GM23338 (cell line): ENCODE results near the gene GPR55. TPM values are rescaled to one million over a fixed set of nuclear protein-coding genes. Genes with fewer than 3 reads are reported as not detected.

Experiments
- ATAC-seq: fragments of 200-7000 bp; cut with Tn5 transposase; 3 replicates; pipeline ENCODE4 v1.9.1; 2020
- DNase-seq: peaks from one replicate; pipeline ENCODE4 v3.0.0-alpha.2; 2015; ENCODE audit warnings: low spot score
- H2AFZ ChIP-seq: fragments of 200-600 bp; sonication (generic); 2 replicates; pipeline ENCODE4 v1.8.0; 2016; ENCODE audit warnings: antibody characterized with exemption, mild to moderate bottlenecking, moderate library complexity
- H3F3A ChIP-seq: fragments of 200-600 bp; sonication (generic); replicated peaks from 2 replicates; pipeline ENCODE4 v1.8.0; 2017; ENCODE audit warnings: antibody characterized with exemption, mixed run types, low read depth
- H3K27ac ChIP-seq: fragments of 200-600 bp; sonication (generic); 2 replicates; pipeline ENCODE4 v1.6.1; 2016; ENCODE audit warnings: low read depth
- H3K27me3 ChIP-seq: fragments of 200-600 bp; sonication (generic); 2 replicates; pipeline ENCODE4 v1.8.0; 2016; ENCODE audit warnings: mild to moderate bottlenecking, mixed run types, moderate library complexity; ENCODE audit not compliant: insufficient read depth
- H3K36me3 ChIP-seq: fragments of 200-600 bp; sonication (generic); 2 replicates; pipeline ENCODE4 v1.8.0; 2016; ENCODE audit warnings: mild to moderate bottlenecking; ENCODE audit not compliant: insufficient read depth
- H3K4me1 ChIP-seq: fragments of 200-600 bp; sonication (generic); 2 replicates; pipeline ENCODE4 v1.8.0; 2016; ENCODE audit warnings: mild to moderate bottlenecking, moderate library complexity; ENCODE audit not compliant: insufficient read depth
- H3K4me2 ChIP-seq: fragments of 200-600 bp; sonication (generic); 2 replicates; pipeline ENCODE4 v1.7.1; 2017; ENCODE audit warnings: mixed run types
- H3K4me3 ChIP-seq: fragments of 200-600 bp; sonication (generic); 2 replicates; pipeline ENCODE4 v1.6.1; 2016; ENCODE audit warnings: mixed run types
- H3K79me2 ChIP-seq: fragments of 200-600 bp; sonication (generic); replicated peaks from 2 replicates; pipeline ENCODE4 v1.8.0; 2017; ENCODE audit warnings: mild to moderate bottlenecking; ENCODE audit not compliant: insufficient read depth
- H3K9me2 ChIP-seq: fragments of 200-600 bp; sonication (generic); 2 replicates; pipeline ENCODE4 v1.8.0; 2017; ENCODE audit not compliant: insufficient read depth
- H4K20me1 ChIP-seq: fragments of 200-600 bp; sonication (generic); replicated peaks from 2 replicates; pipeline ENCODE4 v1.8.0; 2017; ENCODE audit warnings: mild to moderate bottlenecking; ENCODE audit not compliant: insufficient read depth
- H3K27ac Mint-ChIP-seq: 2 replicates; pipeline ENCODE4 v1.8.0; 2020; ENCODE audit warnings: inconsistent platforms, mild to moderate bottlenecking, moderate library complexity, mixed read lengths
- H3K27me3 Mint-ChIP-seq: 3 replicates; pipeline ENCODE4 v1.8.0; 2022; ENCODE audit warnings: low read depth, mild to moderate bottlenecking, moderate library complexity, mixed read lengths, inconsistent platforms; ENCODE audit not compliant: insufficient read depth, poor library complexity
- H3K36me3 Mint-ChIP-seq: 3 replicates; pipeline ENCODE4 v1.8.0; 2021; ENCODE audit warnings: low read depth, mild to moderate bottlenecking, inconsistent platforms, moderate library complexity, mixed read lengths
- H3K4me1 Mint-ChIP-seq: 3 replicates; pipeline ENCODE4 v1.8.0; 2020; ENCODE audit warnings: mild to moderate bottlenecking, inconsistent platforms, mixed read lengths
- H3K4me3 Mint-ChIP-seq: 3 replicates; pipeline ENCODE4 v1.8.0; 2021; ENCODE audit warnings: moderate library complexity, mild to moderate bottlenecking, inconsistent platforms, mixed read lengths
- H3K9me3 Mint-ChIP-seq: 3 replicates; pipeline ENCODE4 v1.8.0; 2020; ENCODE audit warnings: moderate library complexity, mild to moderate bottlenecking, inconsistent platforms, mixed read lengths
- CREB1 ChIP-seq: fragments of 250-450 bp; sonication (Bioruptor Pico); IDR thresholded peaks from 2 replicates; pipeline ENCODE4 v1.5.0; 2020; ENCODE audit warnings: low read depth, mild to moderate bottlenecking, moderate library complexity
- EZH2 ChIP-seq: fragments of 200-600 bp; sonication (generic); IDR thresholded peaks from one replicate; pipeline ENCODE4 v1.8.0; 2017; ENCODE audit warnings: antibody characterized with exemption, mild to moderate bottlenecking, low read depth; ENCODE audit not compliant: unreplicated experiment
- EZH2phosphoT487 ChIP-seq: fragments of 200-600 bp; sonication (generic); IDR thresholded peaks from one replicate; pipeline ENCODE4 v1.8.1; 2018; ENCODE audit warnings: antibody characterized with exemption; ENCODE audit not compliant: unreplicated experiment
- JUNB ChIP-seq: IDR thresholded peaks from one replicate; pipeline ENCODE4 v1.6.1; 2016; ENCODE audit warnings: antibody characterized with exemption; ENCODE audit not compliant: unreplicated experiment
- NANOG ChIP-seq: IDR thresholded peaks from 2 replicates; pipeline ENCODE4 v1.6.1; 2016; ENCODE audit warnings: antibody characterized with exemption, borderline replicate concordance
- POLR2AphosphoS5 ChIP-seq: IDR thresholded peaks from 2 replicates; pipeline ENCODE4 v1.6.1; 2016; ENCODE audit warnings: antibody characterized with exemption, low read depth
- REST ChIP-seq: IDR thresholded peaks from one replicate; pipeline ENCODE4 v1.6.1; 2018; ENCODE audit warnings: antibody characterized with exemption; ENCODE audit not compliant: unreplicated experiment
- STAT1 ChIP-seq: IDR thresholded peaks from one replicate; pipeline ENCODE4 v1.6.1; 2016; ENCODE audit warnings: antibody characterized with exemption; ENCODE audit not compliant: unreplicated experiment
- ZNF114 ChIP-seq: fragments of 250-450 bp; sonication (Bioruptor Pico); IDR thresholded peaks from 2 replicates; pipeline ENCODE4 v1.5.0; 2020; ENCODE audit warnings: mild to moderate bottlenecking, moderate library complexity
- ZNF331 ChIP-seq: fragments of 250-450 bp; sonication (Bioruptor Pico); IDR thresholded peaks from 2 replicates; pipeline ENCODE4 v1.5.0; 2020; ENCODE audit warnings: low read depth, mild to moderate bottlenecking, moderate library complexity
- polyA plus RNA-seq: library from polyadenylated mRNA; unstranded; fragments of >200 nt; fragmentation: Nextera tagmentation; extraction: Ambion mirVana; gene quantifications from 2 replicates; pipeline ENCODE4 v1.2.1, GENCODE V29; 2016
- total RNA-seq: library from RNA; depleted of rRNA; stranded (reverse); fragments of >200 nt; shearing (Covaris generic); gene quantifications from 2 replicates; pipeline ENCODE4 v1.2.3, GENCODE V29; 2014
- TF ChIP-seq, protein P1 (sequence below): IDR thresholded peaks from 2 replicates; pipeline ENCODE4 v1.6.1; 2016; ENCODE audit warnings: antibody characterized with exemption
- TF ChIP-seq, protein P2 (sequence below), 2 experiments: fragments of 200-600 bp in 1 of 2; sonication (generic) in 1 of 2; conservative IDR thresholded peaks; 2 replicates each; pipeline versions ENCODE4 v1.5.1 to v1.6.1; 2016 to 2017; ENCODE audit warnings: antibody characterized with exemption in 2 of 2, low read depth in 2 of 2, mild to moderate bottlenecking in 2 of 2, moderate library complexity in 1 of 2

GPR55 gene
- total and polyA plus RNA-seq, 2 experiments from 2014 or later: not detected

DNA sequence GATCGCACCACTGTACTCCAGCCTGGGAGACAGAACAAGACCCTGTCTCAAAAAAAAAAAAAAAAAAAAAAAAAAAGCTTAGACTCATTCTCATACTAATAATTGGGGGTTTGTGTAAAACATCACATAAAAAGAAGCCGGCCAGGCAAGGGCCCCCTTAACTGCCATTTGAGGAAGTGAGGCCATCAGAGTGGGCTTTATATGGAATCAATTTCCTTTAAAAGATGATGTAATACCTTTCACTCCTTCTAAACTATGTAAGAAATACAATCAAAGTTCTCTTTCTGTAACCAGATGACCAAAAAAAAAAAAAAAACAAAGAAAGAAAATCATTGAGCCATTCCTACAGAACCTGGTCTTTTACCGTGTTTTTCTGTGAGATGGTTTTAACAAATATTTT lies 13.1 kb upstream of the GPR55 start (continued):
- TF ChIP-seq REST (no peak), ZNF114 (no peak), POLR2AphosphoS5 (no peak), JUNB (no peak)

DNA sequence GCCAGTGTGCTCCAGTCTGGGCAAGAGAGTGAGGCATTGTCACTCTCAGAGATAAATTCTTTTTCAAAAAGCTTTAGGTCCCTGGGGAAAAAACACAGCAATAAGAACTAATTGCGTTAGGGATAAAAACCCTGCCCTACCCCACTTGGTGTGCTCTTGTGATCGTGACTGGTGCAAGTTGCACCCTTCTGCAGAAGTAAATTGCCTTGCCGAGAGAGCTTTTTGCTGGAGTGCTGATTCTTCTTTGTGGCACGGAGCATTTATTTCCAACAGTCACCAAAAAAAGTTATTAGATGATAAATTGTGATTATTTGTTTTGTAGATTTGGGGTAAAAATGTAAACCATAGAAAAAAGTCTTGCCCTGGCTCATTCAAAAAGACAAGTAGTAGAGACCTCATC lies 12.3 kb upstream of the GPR55 start:
- peaks cover 13% of the 10 kb centered on the region; the same call in 2 of the 3 replicates for H3K36me3 Mint-ChIP-seq
- no peak overlapping the region for H3K4me3 ChIP-seq
- DNase-seq (no peak), ATAC-seq (no peak)
- H3K27ac ChIP-seq: no peak overlapping the region
- no peak overlapping the region for H2AFZ ChIP-seq
- peaks cover 2% of the 10 kb centered on the region; the same call in 1 of the 2 replicates for H3K9me2 ChIP-seq
- H3K4me1 Mint-ChIP-seq: peaks cover 13% of the 10 kb centered on the region
- H3F3A ChIP-seq: no peaks in the 10 kb centered on the region
- H3K27me3 Mint-ChIP-seq: peaks cover 5% of the 10 kb centered on the region
- H3K27ac Mint-ChIP-seq: no peak overlapping the region
- no peaks in the 10 kb centered on the region for H3K79me2 ChIP-seq
- 0 out of 2 replicates have a peak, but pooled peaks cover 5% of the 10 kb centered on the region for H3K36me3 ChIP-seq
- no peak overlapping the region for H3K4me2 ChIP-seq
- H3K4me3 Mint-ChIP-seq: no peak overlapping the region
- H3K4me1 ChIP-seq: no peaks in the 10 kb centered on the region
- H3K9me3 Mint-ChIP-seq: peaks cover 33% of the 10 kb centered on the region
- H4K20me1 ChIP-seq: no peaks in the 10 kb centered on the region
- no peaks in the 10 kb centered on the region for H3K27me3 ChIP-seq
- TF ChIP-seq CREB1 (CRISPR knock-in tag) (no peak), ZNF331 (CRISPR knock-in tag) (no peak), POLR2AphosphoS5 (no peak), EZH2 (no peak), JUNB (no peak), STAT1 (no peak), ZNF114 (no peak), NANOG (no peak), EZH2phosphoT487 (no peak), REST (no peak)
- TF ChIP-seq, protein P1, sequence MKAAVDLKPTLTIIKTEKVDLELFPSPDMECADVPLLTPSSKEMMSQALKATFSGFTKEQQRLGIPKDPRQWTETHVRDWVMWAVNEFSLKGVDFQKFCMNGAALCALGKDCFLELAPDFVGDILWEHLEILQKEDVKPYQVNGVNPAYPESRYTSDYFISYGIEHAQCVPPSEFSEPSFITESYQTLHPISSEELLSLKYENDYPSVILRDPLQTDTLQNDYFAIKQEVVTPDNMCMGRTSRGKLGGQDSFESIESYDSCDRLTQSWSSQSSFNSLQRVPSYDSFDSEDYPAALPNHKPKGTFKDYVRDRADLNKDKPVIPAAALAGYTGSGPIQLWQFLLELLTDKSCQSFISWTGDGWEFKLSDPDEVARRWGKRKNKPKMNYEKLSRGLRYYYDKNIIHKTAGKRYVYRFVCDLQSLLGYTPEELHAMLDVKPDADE: no peak
- TF ChIP-seq, protein P2, sequence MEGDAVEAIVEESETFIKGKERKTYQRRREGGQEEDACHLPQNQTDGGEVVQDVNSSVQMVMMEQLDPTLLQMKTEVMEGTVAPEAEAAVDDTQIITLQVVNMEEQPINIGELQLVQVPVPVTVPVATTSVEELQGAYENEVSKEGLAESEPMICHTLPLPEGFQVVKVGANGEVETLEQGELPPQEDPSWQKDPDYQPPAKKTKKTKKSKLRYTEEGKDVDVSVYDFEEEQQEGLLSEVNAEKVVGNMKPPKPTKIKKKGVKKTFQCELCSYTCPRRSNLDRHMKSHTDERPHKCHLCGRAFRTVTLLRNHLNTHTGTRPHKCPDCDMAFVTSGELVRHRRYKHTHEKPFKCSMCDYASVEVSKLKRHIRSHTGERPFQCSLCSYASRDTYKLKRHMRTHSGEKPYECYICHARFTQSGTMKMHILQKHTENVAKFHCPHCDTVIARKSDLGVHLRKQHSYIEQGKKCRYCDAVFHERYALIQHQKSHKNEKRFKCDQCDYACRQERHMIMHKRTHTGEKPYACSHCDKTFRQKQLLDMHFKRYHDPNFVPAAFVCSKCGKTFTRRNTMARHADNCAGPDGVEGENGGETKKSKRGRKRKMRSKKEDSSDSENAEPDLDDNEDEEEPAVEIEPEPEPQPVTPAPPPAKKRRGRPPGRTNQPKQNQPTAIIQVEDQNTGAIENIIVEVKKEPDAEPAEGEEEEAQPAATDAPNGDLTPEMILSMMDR (conservative IDR thresholded peaks at IDR 0.05; ENCODE audit: low read depth in 2 of 2): no peak
